SW480 (cell line): Measurements from ENCODE around the gene DUSP22.
"Not testable (repeated sequence)": the region's sequence is repeated elsewhere in the genome, so short reads cannot be mapped to it uniquely, and the experiment has no call there.

Source experiments
- DNase-seq: peaks from one replicate; pipeline ENCODE4 v3.0.0-alpha.2; 2016; ENCODE audit warnings: low spot score

DUSP22 gene

DNA sequence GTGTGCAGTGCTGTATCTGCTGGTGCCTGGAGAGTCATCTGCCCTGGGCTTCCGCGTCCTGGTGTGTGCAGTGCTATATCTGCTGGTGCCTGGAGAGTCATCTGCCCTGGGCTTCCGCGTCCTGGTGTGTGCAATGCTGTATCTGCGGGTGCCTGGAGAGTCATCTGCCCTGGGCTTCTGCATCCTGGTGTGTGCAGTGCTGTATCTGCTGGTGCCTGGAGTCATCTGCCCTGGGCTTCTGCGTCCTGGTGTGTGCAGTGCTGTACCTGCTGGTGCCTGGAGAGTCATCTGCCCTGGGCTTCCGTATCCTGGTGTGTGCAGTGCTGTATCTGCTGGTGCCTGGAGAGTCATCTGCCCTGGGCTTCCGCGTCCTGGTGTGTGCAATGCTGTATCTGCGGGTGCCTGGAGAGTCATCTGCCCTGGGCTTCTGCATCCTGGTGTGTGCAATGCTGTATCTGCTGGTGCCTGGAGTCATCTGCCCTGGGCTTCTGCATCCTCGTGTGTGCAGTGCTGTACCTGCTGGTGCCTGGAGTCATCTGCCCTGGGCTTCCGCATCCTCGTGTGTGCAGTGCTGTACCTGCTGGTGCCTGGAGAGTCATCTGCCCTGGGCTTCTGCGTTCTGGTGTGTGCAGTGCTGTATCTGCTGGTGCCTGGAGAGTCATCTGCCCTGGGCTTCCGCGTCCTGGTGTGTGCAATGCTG lies 33.0 kb downstream of the DUSP22 start:
- DNase-seq = not testable (repeated sequence)

DNA sequence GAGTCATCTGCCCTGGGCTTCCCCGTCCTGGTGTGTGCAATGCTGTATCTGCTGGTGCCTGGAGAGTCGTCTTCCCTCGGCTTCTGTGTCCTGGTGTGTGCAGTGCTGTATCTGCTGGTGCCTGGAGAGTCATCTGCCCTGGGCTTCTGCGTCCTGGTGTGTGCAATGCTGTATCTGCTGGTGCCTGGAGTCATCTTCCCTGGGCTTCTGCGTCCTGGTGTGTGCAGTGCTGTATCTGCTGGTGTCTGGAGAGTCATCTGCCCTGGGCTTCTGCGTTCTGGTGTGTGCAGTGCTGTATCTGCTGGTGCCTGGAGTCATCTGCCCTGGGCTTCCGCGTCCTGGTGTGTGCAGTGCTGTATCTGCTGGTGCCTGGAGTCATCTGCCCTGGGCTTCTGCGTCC lies 33.8 kb downstream of the DUSP22 start:
- DNase-seq = not testable (repeated sequence)

DNA sequence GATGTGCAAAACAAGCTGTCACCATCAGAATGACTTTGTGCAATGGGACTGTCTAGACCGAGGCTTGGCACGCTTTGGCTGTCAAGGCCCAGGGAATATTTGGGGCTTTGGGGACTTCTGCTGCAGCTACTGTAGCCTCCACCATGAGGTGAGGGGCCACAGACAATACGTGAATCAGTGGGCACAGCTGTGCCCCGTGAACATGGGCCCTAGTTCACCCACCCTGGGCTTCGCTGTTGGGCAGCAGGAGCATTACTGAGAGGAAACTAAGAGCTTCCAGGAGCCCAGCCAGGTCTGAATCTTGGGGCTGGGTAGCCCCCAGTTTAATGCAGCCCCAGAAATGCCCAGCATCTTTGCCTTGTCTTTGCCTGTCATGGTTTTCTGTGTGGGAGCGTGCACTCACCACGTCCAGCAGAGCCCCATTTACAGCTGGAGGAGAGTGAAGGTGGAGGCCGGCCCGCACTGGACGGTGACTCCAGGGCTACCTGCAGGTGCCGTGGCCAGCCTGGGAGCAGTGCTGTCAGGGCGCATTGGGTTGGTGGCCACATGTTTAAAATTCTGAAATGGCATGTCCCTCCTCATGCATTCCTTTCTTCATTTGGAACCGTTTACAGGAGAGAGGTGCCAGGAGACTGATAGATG lies 34.7 kb downstream of the DUSP22 start:
- no peak for DNase-seq

DNA sequence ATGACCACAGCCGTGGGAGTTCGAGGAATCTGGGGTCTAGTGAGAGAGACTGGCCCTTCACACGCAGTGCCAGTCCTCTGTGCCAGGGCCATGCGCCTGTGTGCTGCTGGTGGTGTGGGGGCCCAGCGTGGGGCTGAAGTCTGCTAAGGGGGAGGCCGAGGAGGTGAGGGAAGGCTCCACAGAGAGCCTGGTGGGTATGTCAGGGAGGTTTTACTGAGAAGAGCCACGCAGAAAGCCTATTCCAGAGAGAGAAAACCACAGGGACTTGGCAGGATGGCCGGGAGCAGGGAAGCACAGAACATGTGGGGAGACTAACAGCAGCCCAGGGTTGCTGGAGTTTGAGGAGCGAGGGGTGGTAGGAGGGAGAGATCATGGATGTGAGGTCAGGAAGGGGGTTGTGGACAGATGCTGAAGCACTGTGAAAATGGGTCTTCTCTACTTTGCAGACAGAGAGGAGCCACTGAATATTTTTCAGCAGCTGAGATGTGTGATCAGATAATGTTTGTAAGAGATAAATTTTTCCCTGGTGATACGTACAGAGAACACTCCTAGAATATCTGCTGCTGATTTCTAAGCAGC lies 35.3 kb downstream of the DUSP22 start:
- DNase-seq = no peak

DNA sequence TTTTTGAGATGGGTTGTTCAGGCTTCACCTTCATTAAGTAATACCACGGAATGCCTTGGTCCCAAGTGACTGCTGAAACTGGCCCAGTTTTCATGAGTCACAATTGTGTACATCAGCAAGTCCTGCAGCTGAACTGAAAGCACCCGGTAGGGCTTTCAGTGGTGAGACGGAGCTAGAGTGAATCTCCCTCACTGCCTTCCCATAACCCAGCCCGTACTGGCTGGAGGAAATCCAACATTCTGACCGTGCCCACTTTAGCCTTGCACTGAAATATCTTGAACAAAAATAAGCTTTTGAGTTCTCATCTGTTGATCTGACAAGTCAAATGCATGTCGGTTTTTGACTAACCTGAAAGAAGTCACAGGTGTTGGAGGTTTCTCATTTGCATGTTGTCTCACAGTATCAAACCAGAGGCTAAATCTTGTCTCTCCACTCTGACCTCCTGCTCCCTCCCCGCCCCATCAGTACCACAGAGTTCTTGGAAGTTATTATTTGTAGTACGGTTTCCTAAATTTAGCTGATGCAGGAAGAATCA lies 35.9 kb downstream of the DUSP22 start:
- no peak for DNase-seq

DNA sequence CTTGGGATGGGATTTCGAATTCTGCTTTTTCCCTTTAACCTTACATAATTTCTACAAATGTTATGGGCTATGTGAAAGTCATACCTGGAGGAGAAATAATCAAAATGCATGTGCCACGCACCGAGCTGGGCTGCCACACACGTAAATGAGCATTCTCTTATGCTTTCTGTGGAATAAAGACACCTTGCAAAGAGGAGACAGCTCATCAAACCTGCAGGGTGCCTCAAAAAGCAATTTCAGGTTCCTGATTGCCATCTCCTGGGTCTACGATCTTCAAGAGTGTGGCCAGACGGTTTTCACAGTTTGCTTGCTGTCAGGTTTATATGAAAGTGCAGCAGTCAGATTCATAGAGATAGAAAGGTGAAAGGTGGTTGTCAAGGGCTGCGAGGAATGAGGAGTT lies 36.6 kb downstream of the DUSP22 start:
- no peak for DNase-seq

DNA sequence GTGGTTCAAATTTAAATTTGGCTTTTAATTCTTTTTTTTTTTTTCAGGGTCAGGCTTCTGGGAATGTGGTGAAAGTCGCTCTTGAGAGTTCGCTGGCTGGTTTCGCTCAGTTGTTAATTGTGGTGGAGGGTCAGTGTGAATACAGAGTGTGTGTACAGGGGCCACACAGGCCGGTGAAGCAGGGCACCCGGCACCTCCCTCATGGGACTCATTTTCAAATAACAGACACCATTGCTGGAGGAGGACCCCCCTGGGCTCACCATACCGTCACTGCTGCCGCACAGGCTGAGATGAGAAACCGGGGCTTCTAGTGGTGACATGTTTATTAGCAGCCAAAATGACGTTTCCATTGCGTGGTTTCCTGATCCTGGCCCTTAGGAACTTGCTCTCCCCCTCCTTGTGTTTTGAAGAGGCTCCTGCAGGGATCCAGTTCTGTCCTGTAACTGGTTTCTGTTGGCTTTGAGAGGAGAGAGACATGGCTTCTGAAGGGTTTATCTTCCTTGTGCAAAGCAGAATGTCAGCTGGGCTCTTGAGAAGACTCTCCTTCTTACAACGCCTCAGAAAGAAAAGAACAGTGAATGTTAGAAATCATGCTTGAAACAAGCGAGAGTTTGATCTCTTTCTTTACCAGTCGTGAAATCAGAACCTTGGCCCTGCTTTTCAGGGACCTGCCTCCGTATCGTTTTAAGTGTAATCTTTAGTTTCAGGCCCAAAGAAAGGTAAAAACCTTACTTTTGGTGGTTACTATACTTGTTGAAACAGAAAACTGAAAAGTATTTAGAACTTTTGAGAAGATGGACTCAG lies 37.8 kb downstream of the DUSP22 start:
- DNase-seq = no peak

DNA sequence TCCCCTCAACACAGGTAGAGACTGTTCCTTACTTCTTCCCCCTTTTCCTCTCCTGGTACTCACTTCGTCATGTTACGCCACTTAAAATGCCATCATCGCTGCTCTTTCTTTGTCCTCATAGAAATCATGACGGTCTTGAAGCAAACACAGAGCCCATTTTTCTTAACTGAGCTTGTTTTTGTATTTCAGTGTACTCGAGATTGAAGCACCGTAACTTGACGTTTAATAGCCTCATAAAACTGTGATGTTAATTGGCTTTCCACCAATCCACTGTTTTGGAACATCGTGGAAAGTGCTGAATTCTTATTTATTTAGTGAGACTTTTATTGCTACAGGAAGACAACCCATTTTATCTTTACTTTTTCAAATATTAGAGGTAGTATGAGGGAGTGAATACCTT lies 38.7 kb downstream of the DUSP22 start:
- no peak for DNase-seq

DNA sequence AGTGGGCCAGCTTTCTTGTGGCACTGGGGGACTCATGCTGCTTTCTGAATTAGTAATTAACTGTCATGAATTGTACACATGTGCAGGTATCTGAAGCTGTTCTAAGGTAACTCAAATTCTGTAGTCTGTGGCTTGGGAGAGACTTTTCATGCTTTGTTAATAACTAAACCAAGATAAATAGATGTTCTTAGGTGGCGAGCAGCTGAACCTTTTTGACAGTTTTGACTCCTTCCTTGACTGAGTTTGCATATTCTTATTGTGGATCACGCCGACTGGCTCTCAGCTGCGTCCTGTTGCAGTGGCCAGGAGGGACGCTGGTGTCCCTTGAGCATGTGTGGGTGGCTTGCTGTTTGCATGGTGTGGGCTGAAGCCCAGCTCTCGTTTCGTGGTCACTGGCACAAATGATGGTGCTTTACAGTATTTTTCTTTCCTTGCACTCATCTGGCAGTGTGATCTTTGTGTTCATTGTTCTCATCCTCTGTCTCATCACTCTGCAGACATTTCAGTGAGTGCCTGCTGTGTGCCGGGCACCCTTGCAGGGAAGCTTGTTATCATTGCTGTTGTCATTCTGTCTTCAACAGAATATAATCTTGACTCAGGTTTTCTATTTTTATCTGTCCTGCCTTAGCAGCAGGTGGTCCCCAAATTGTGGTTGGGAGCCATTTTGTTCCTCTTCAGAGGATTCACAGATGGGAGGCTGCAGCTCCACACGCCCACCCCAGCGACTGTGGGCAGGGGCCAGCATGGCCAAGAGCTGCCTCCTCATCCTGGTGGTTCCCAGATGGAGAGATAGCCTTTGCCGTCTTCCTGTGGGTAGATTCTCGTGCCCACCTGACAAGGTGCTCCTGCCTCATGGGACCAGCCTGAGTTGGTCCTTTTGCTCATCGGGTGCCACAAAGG lies 39.6 kb downstream of the DUSP22 start:
- DNase-seq = no peak

DNA sequence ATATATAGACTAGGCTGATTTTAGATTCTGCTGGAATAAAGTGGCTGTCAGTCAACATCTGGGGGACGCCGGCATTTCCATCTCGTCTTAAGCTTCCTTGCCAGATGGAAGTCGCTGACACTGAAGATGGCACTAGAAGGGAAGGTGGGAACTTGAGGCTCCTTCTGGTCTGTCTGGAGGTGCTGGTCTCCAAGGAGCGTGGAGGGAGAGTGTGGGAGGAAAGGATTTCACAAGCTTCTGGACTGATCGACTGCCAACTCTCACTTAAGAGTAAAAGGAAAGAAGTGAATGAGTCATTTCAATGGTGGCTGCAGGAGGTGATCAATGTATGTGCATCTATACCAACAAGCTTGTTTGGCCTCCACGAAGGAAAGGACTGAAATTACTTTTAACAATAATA lies 40.4 kb downstream of the DUSP22 start:
- no peak for DNase-seq

DNA sequence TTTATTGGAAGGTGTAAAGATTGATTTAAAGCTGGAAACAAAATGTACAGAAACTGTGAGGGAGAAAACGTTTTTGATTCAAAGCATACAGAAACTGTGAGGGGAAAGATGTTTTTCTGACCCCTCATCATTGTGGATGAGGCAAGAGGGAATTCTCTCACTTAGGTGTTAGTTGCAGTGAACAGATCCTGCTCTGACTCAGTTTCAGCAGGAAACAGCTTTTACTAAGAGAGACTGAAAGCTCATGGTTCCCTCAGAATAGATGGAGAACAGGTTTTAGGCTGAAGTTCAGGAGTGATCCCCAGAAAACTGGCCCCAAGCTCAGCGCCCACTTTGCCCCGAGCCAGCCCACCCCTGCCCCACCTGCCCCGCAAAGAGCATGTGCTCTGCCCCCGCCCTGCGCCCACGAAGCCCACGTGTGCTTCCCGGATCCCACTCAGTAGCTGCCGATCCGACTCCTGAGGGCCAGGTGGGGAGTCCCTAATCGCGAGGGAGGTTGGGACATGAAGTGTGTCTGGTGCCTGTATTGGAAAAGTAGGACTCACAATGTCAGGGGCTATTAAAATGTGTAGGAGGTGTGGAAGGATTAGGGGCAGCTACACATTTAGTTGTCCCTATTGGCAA lies 41.2 kb downstream of the DUSP22 start:
- no peak for DNase-seq

DNA sequence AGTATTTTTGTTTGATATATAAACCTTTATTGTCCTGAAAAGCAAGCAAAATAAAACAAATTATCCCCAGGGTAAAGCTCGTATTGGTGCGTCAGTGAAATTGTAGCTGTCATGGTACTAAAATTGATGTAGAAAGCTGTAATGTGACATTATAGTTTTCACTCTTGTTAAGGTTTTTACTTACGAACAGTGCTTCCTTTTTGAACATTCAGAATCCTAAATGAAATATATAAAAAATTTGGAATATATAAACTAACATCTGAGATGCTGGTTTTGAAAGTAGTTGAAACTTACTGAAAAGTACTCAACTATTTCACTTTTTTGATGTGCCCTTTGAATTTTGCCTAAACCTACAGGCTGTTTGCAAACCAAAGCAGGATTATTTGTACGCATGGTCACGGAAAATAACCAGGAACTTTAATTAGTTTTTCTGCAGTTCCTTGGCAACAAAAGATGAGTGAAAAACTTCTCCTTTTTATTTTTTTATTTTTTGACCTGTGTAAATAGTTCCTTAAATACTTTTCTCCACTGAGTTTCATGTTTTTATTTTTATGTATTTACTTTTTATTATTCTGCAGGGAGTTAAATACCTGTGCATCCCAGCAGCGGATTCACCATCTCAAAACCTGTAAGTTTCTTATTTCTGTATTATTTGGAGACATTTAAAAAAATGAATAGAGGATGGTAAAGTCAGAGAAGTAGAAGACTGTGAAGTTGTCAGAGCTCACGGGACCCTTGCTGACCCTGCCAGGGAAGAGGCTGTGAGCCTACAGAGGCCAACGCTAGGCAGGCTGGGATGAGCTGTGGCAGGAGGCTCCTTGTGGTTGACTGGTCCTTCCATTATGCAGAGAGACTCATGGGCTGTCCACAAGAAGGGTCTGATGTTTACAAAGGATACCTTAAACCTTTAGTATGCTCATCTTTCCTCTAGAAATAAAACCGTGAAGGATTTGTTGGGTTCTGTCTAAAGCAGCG lies 42.5 kb downstream of the DUSP22 start:
- DNase-seq = no peak

DNA sequence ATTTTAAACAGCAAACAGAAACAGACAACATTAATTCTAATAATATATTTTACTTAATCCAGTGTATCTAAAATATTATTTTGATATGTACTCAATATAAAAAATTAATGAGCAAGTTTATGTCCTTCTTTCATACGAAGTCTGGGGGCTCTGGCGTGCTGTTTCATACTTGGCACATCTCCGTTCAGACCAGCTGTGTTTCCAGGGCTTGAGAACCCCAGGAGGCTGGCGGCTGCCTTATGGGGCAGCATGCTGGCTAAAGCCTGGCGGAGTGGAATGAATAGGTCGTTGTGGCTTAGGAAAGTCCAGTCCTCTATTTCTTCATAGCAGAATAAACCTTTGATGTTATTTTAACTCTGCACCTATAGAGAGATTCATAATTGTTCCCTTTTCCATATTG lies 43.3 kb downstream of the DUSP22 start:
- DNase-seq = peak; percentile 9

DNA sequence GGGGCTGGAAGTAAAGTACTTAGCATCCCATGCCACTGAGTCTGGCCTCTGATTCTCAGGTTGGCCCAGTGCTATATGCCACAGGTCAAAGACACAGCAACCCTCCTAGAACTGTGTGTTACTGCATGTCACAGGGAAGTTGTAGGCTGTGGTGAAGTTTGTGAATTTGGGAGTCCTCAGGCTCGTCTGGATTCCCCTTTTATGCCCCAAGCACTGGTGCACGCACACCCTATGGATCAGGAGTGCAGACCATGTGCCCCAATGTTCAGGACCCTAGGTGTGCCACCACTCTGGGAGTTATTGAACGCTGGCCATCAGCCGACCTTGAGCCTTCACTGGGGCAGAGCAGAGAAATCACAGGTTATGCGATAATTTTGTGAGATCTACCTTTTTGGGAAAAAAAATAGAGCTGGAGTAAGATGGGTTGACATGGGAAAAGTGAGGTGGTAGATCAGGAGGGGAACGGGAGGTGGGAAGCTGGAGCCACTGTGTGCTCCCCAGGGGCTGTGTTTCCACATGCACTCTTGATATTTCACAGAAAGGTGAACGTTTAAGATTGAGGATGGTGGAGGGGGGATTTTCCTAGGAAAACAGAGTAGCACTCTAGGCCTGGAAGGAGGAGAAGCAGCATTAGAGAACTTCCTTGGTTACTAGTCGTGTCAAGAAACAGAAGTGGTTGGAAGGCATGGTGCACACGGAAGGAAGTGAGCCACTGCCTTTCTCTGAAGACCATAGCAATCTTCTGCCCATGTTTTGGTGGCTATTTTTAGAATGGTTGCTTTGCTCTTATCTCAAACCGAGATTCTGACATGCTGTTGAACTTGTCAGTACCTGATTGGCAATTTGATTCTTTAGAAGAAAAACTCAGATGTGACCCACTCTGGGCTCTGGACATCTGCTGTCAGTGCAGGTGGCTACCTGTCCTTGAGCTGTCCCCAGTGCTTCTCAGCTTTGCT lies 44.1 kb downstream of the DUSP22 start:
- no peak for DNase-seq

DNA sequence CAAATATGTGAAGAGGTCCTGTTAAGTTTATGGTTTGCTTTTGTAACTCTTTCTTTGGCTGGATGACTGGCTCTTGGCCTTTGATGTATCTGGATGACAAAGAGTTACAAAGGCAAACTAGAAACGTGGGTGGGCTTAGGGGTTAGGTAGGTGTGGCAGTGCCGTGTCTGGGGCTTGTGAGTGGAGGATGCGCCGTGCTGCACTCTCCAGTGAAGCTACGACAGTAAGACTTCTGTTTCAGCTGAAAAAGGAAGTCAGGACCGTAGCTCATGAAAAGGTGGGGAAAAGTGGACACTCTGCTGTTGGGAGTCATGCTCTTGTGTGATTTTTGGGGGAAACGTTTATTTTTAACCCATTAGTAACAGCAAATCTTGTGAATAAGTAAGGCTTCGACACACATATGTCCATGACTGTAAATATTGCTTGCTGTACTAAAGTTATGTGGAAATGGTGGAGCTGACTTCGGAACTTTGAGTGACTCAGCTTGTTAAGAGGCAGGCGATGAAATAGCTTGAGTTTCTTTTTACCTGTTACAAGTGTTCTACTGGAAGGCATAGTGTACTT lies 45.6 kb downstream of the DUSP22 start:
- peak; percentile 65 for DNase-seq

DNA sequence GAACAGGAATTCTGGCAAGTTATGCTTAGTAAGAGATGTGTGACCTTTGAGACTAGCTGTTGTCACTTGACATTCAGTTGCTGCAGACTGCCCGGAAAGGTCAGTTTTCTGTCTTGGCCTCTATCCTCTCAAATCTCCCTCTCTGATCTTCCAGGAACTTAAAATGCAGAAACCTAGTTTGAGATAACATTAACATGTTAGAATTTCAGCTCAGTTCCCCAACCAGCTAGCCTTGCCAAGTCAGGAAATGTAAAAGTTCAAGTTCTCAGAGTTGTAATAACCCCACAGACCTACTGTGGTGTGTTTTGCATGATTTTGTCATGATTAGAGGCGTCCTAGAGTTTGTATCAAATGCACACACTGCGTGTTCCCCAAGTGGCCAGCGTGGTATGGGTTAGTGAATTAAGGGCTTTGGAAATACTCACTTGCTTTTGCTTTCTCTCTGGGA lies 46.6 kb downstream of the DUSP22 start:
- DNase-seq = no peak

DNA sequence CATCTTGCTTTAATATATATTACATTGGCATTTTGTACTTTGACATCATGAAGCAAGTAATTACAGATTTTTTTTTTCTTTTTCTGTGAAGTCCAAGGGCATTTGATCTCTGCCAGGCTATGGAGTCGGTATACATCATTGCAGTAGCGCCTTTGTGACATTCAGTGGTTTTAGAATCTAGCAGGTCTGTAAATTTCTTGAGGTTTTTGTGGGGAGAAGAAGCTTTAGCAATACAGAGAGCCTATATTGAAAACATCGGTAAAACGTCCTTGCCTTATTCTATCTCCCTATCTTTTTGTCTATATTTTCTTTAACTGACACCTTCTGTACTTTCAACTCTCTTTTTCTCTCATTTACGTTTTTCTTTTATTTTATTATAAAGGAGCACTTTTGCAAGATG lies 47.2 kb downstream of the DUSP22 start:
- no peak for DNase-seq
